HG03175 (cell line): Measurements from ENCODE around the gene PLXNA3.

Source experiments
- ATAC-seq: cut with Tn5 transposase; IDR thresholded peaks from one replicate; pipeline ENCODE4 v1.9.1; 2021; ENCODE audit warnings: mild to moderate bottlenecking, moderate library complexity; ENCODE audit not compliant: unreplicated experiment

Gene PLXNA3

GRCh38 chrX:154434394-154435168 is 23.5 kb upstream of the PLXNA3 start:
- no peak for ATAC-seq

DNA sequence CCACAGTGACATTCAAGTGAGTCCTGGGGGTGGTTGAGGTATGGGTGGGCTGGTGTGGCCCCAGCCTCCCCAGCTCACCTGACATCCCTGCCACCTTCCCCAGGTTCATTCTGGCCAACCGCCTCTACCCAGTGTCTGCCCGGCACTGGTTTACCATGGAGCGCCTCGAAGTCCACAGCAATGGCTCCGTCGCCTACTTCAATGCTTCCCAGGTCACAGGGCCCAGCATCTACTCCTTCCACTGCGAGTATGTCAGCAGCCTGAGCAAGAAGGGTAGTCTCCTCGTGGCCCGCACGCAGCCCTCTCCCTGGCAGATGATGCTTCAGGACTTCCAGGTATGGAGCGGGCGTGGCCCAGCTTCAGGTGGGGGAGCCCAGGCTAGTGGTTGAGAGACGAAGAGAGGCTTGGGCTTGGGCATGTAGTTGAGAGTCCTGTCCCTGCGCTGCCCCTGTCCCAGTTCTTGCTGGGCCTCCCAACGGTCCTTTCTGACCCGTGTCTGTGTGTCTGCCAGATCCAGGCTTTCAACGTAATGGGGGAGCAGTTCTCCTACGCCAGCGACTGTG is 22.8 kb upstream of the PLXNA3 start:
- ATAC-seq: no peak

- ATAC-seq: peak; percentile 44
These were observed 21.6 kb upstream of the PLXNA3 start for GRCh38 chrX:154436374-154436982.

DNA sequence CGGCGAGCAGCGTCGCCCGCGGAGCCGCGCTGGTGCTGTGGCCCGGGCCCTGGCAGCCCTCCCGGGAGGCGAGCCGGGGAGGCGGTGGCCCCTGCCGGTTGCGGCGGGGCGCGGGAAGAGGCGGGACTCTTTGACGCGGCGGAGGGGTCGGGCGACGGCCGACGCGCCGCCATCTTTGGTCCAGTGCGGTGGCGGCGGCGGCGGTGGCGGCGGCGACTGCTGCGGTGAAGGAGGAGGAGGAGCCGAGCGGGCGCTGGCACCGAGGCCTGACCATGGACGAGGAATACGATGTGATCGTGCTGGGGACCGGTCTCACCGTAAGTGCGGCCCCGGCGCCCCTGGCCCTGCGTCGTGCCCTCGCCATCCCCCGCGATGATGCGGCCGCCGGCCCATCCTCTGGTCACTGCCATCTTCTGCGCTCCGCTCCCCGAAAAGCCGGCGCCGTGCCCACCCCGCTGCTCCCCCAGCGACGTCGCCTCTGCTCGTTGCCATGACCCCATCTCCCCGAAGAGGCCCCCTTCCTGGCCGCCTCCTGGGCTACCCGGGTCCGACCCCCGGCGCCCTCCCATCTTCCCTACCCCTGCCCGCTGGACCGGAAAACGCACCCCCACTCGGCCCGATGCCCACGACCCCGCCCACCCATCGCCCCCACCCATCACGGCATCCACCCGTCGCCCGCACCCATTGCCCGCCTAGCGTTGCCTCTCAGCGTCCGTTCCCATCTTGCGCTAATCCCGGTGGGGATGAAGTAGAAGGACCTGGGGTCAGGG is 20.9 kb upstream of the PLXNA3 start, which contains the start of gene GDI1:
Gene GDI1, plus strand, starts transcription at position 172 of the 770 bp plus-strand sequence. Its CDS starts 101 bp downstream, at position 273.
- peak; percentile 44 for ATAC-seq

DNA sequence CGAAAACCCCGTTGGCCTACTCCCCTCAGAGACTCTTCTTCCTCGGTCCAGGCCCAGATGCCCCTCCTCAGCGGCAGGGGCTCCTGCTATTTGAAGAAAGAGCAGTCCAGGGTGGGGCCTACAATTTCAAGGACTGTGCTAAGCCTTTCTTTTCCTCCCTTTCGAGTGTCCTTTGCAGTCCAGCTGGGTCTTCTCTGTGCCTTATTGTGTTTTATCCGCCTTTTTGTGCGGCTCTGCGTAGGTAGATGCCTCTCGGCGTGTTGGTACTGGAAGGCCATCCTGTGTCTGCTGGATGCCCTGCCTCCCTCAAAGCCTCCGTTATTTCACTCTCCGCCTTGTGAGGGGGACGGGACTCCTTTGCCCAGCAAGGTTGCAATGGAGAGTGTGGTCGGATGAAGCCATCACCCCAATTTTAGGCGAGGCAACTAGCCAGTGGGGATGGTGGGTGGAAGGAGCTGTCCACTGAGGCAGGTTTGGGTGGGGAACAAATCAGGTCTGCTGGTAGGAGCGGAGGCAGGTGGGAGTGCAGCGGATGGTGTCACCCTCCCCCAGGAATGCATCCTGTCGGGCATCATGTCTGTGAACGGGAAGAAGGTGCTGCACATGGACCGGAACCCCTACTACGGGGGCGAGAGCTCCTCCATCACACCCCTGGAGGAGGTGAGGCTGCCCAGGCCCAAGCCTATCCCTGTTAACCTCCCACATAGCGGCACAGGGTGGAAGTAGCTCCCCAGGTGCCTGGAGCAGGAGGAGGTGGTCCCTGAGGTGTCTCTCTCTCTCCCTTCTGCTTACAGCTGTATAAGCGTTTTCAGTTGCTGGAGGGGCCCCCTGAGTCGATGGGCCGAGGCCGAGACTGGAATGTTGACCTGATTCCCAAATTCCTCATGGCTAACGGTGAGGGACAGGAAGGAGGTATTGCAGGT is 19.8 kb upstream of the PLXNA3 start:
- no peak for ATAC-seq

DNA sequence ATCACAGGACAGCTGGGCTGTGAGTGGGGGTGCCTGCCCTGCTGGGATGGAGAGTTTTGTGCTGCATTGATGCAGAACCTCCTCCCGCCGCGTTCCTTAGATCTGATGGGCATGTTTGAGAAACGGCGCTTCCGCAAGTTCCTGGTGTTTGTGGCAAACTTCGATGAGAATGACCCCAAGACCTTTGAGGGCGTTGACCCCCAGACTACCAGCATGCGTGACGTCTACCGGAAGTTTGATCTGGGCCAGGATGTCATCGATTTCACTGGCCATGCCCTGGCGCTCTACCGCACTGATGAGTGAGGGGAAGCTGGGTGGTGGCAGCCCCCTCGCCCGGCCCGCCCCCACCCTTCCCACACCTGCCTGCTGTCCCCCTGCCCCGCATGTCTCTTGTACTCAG is 18.2 kb upstream of the PLXNA3 start:
- no peak for ATAC-seq

DNA sequence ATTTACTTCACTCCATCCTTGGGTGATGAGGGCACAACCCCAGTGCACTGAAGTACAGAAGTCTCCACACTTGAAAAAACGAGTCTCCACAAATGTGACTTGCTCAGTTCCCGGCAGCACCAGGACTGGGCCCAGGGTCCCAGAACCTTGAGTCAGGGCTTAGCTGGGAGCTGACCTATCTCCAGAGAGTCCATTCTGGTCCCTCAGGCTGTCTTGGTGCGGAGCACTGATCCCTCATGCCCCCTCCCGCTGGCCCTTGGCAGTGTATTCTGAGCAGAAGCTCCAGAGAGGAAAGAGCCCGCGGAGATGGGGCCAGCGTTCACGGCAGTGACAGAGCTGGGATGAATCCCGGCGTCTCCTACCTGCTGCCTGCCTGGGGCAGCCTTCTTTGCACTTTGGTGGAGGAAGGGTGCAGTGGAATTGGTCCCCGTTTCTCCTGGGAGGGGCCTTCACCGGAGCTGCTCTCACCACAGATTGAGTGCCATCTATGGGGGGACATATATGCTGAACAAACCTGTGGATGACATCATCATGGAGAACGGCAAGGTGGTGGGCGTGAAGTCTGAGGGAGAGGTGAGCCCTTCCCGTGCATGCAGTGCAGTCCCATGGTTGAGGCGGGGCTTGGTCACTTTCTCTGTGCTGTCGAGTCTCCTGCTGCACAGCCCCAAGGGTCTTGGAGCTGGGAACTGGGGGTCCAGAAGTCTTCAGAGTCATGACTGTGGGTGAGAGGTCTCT is 17.3 kb upstream of the PLXNA3 start:
- ATAC-seq: no peak

GRCh38 chrX:154441564-154441963 is 16.5 kb upstream of the PLXNA3 start:
- no peak for ATAC-seq

GRCh38 chrX:154441984-154442707 is 15.9 kb upstream of the PLXNA3 start:
- no peak for ATAC-seq

- no peak for ATAC-seq
These were observed 14.6 kb upstream of the PLXNA3 start for GRCh38 chrX:154443479-154443910.

DNA sequence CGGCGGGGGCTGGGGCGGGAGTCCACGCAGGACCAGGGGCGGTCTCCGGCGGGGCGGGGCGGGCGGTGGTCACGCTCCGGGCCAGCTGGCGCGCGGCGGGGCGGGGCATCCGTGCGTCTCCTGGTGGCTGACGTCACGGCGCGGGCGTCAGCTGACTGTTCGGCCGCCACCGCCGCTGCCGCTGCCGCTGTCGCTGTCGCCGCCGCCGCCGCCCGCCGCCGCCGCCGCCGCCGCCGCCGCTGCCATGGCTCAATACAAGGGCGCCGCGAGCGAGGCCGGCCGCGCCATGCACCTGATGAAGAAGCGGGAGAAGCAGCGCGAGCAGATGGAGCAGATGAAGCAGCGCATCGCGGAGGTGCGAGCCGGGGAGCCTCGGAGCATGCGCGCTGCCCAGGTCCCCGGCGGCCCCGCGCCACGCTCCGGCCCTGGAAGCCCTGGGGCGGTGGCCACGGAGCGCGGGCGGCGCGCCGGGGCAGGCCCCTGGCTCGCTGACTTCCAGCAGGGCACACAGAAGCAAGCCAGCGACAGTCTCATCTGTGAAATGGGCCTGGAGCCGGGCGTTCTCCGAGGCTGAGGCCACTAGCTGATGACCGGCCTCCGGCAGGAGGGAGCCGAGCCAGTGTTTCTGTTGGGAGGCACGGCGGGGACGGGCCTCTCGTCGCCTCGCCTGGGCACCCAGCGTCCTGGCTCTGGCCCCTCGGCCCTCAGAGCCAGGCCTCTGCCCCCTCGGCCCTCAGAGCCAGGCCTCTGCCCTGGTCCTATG is 13.9 kb upstream of the PLXNA3 start, which contains the start of gene FAM50A:
Gene FAM50A, plus strand, starts transcription at position 150 of the 763 bp plus-strand sequence. Its CDS starts 95 bp downstream, at position 245.
- peak; percentile 85 for ATAC-seq

- no peak for ATAC-seq
These were observed 13.3 kb upstream of the PLXNA3 start for GRCh38 chrX:154444755-154445246.

GRCh38 chrX:154445776-154446175 is 12.3 kb upstream of the PLXNA3 start:
- ATAC-seq: no peak

DNA sequence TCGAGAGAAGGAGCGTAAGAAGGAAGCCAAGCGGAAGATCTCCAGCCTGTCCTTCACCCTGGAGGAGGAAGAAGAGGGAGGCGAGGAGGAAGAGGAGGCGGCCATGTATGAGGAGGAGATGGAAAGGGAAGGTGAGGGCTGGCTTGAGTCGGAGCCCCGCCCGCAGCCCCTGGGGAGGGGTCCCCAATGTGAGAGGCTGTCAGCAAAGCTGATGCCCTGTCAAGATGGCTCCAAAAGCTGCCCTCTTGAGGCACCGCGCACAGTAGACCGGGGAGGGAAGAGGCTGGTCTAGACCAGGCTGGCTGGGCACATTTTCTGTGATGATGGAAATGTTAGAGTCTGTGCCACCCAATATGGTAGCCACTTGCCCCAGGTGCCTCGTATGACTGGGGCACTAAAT is 11.7 kb upstream of the PLXNA3 start:
- ATAC-seq: no peak

DNA sequence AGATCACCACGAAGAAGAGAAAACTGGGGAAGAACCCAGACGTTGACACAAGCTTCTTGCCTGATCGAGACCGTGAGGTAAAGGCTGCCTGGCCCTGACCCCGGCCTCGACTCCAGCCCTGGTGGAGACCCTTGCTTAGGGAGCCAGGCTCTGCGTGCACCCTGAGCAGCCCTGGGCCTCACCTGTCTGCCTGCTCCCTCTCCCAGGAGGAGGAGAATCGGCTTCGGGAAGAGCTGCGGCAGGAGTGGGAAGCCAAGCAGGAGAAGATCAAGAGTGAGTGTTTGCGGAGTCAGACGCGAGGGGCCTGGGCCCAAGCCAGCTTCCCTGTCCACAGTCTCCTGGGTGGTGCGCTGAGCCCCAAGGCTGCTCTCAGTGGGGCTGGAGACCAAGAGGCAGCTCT is 9.6 kb upstream of the PLXNA3 start:
- no peak for ATAC-seq

- no peak for ATAC-seq
These were observed 8.5 kb upstream of the PLXNA3 start for GRCh38 chrX:154449618-154450017.

DNA sequence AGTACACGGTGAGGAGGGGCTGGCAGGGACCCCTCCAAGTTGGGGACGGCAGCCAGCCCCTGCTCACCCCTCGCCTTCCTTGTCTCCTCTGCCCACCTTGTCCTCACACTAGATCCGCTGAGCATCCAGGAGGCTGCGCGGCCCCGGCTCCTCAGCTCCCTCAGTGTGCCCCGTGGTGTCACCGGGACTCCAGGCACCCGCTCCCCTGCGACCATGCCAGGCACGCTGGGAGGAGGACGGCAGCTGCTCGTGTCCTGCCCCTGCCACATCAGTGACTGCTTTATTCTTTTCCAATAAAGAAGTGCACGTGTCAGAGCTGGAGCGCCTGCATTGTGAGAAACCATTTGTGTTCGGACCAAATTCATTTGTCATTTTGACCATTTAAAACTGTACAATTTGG is 7.8 kb upstream of the PLXNA3 start:
- ATAC-seq: no peak

DNA sequence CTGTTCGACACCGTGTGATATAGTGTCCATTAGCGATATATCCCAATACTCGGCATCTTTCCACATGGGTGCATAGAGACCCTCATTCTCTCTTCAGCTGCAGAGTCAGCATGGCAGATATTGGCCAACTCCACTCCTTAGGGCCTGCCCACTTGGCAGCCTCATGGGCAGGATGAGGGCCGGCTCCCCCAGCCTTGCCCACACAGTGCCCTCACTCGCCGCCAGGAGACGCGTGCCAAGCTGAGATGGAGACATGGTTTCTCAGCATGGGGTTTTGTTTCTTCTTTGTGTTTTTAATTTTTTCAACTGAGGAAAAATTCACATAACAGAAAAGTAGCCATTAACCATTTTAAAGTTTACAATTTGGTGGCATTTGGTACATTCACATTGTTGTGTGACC is 5.3 kb upstream of the PLXNA3 start:
- no peak for ATAC-seq
